Islet of Langerhans (tissue), 1 donor: Measurements from ENCODE around the gene INVS.
"Not testable (repeated sequence)": the region's sequence is repeated elsewhere in the genome, so short reads cannot be mapped to it uniquely, and the experiment has no call there.

ENCODE experiments used
- FAIRE-seq: peaks from one replicate; lab custom pipeline; 2011; peaks lifted over from hg19 to GRCh38; lab: Jason Lieb, UNC

Gene INVS

DNA sequence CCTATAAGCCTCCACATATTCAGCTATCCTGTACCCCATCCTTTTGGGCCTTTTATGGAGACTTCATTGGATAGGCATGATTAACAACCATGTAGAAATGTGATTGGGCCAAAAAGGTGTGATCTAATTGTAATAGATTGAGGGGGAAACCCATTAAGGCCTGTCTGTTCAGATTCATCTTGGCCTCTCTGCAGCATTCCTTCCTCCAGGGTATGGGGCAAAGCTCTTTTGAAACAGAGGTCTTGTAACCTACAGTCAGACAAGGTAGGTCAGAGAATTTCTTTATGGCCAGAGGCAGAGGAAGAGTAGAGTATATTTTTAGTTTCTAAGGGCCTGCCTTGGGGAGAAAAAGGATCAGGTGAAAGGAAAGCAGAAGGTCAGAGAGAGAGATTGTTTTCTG lies 98.5 kb downstream of the INVS start:
- no peak for FAIRE-seq

DNA sequence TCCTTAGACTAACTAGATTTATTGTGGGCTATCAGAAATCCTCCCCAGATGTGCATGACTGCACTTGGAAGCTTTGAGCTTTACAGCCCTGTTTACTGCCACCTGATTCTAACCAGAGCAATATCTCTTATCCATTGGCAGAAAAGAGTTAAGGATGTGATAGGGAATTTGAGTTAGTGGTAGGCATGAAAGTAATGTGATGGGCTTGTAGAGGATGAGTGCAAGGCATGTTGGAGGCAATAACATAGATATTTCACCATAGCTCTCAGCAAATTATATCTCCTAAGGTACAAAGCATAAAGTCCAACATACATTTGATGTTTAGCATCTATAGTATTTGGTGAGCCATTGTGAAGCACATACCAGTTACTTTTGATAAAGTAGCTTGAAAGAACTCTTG lies 103.8 kb downstream of the INVS start:
- FAIRE-seq = no peak

DNA sequence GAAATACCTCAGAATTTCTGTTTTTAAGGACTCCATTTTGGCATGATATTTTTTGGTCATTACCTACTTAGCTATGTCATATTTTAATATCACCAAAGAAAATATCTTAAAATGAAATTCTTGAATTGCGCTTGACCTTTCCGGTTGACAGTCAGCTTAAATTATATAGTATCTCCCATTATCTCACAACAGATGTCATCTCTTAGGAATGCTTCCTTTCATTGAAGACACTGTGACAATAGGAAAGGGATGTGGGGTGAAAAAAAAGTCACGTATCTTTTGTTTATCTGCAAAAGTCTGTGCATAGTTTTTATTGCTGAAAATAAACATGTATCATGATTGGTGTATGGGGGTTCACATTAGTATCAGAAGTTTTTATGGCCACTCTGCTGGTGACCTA lies 105.8 kb downstream of the INVS start:
- no peak for FAIRE-seq

DNA sequence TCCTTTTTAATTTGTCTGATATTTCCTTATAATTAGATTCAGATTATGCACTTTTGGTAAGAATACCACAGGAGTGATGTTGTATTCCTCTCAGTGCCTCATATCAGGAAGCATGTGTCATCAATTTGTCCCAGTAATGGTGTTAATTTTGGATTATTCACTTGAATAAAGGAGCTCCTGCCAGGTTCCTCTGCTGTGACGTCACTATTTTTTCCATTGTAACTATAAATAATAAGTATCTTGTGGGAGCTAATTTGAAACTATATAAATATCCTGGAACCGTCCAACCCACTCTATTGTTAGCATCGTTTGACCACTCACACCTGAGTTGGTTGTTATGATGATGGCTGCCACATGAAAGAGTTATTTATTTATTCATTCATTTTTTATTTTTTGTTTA lies 107.9 kb downstream of the INVS start:
- peak; percentile 94 for FAIRE-seq

DNA sequence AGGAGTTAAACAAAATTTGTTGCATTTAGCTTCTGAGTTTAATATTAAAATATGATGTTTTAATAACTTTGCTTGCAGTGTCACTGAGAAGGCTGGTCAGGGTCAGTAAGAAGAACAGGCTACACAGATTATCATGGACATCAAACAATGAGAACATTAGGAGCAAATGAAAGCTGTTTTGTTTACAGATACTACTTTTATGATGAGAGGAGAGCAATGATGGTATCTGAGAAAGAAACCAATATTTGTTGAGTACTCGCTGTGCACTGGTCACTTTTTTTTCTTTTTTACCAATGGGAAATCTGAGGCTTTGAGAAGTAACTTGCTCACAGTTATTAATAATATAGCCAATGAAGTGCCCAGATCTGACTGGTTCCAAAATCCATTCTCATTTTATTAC lies 109.6 kb downstream of the INVS start:
- FAIRE-seq = no peak

DNA sequence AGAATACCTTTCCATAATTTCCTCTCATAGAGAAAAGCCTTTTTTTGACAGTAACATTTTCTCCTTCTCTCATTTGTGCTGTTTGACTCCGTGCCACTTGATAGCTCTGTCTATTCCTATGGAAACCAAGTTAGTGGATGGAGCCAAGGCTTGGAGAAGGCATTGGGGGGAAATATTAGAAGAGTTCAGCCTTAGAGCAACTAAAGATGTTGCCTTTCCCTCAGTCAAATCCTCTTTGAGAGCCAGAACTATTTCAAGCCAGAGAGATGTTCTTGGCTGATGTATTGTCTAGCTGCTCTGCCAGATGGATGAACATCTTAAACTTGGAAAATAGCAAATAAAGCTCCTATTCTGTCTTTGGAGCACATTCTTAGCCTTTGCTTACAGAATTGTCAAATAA lies 112.4 kb downstream of the INVS start:
- FAIRE-seq = no peak

DNA sequence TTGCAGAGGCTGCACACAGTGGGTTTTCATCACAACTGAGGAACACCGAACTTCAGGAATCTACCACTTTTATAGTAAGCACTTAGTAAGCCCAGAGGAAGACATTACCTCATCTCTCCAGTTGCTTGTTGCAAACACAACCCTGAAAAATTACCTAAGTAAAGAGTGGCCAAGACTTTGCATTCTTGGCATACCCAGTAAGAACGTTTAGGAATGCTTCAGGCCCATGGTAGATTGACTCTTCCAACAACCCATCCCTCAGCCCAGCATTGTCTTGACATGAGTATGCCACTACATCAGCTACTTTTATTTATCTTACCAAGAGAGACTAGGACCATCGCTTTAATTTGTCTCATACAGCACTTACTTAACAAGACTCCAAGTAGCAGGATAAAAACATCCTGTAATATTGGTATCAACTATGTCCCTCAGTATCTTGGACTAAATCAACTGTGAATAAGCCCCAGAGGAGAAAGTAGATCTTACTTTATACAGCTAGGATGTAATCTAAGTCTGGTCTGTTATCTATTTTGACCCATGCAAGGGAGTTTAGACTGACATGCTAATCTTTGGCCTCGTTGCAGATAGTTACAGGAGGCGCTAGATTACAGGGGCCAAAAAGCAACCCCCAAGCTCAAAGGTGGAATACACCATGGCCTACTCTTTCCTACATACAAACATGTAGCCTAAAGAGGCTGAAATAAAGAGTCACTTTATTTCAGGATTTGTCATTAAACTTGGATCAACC lies 114.9 kb downstream of the INVS start:
- no peak for FAIRE-seq

DNA sequence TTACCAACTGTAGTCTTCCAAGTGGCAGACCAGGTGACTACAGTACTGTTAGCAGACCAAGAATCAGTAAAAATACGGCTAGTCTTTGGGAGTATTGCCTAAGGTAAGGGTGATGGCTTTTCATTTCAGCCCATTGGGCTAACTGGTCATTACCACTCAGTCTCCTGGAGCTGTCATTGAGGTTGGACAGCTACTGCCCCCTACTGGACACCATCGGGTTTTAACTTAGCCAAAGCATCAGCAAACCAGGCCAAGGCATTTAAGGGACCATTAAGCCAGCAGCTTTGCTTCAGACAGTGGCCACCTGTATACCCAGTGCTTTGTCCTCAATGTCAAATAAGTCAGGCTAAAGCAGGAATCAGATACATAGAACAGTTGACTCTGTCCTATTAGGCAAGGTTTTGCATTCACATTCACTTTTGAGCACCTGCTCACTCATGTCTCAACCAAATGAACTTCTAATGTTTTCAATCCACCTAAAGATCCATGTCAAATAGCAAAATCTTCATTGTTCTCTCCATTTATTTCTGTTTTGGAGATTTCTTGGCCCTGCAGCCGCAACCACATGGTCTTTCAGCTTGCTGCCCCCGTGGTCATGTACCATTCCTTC lies 117.2 kb downstream of the INVS start:
- FAIRE-seq = no peak

DNA sequence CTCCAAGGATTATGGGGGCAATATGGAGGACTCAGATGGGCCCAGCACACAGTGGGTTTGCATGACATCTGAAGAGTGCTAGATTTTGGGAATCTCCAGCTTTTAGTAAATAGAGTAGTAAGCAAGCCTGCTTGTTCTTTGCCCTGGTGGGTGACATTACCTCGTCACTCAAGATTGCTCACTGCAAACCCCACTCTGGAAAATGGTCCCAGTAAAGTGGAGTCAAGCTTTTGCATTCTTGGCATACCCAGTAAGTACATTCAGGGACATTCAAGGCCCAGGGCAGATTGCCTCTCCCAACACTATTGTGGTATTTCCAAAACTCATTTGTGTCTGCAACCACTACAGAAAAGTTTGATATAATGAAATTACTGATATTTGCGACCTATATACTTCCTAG lies 118.5 kb downstream of the INVS start:
- FAIRE-seq = no peak

DNA sequence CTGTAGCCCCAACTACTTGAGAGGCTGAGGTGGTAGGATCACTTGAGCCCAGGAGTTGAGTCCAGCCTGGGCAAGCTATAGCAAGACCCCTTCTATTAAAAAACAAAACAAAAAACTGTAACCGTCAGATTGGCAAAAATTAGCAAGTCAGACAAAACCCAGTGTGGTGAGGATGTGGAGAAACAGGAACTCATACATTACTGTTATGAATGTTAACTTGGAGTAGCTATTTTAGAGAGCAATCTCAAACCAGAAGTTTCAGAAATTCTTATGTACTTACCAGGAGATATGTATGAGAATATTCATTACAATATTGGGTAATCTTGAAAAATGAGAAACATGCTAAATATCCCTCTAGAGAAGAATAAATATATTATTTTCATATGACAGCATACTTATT lies 120.3 kb downstream of the INVS start:
- no peak for FAIRE-seq

DNA sequence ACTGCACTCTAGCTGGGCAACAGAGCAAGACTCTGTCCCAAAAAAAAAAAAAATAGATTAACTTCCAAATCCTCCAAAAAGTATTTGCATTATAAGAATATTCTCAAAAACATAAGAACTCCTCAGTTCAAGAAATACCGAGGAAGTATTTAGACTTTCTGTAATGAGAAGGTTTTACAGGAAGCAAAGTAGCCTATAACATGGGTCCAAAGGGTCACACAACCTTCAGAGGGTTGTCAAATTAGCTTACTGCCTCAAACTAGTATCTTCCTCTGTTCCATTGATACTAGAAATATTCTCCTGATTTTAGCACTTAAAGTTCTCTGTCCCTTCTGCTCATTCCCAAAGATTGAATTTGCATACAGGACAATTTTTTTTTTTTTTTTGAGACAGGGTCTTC lies 121.9 kb downstream of the INVS start:
- no peak for FAIRE-seq

DNA sequence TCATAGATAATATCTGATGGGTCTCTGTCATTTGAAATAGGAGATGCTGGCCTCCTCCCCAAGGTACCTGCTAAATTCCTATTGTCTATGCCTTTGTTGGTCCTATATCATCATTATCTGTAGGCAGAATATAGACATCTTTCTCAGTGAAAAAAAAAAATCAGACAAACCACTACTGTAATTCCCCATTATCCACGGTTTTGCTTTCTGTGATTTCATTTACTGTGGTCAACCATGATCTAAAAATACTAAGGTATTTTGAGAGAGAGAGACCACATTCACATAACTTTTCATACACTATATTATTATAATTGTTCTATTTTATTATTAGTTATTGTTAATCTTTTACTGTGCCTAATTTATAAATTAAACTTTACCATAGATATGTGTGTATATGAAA lies 122.5 kb downstream of the INVS start:
- no peak for FAIRE-seq

DNA sequence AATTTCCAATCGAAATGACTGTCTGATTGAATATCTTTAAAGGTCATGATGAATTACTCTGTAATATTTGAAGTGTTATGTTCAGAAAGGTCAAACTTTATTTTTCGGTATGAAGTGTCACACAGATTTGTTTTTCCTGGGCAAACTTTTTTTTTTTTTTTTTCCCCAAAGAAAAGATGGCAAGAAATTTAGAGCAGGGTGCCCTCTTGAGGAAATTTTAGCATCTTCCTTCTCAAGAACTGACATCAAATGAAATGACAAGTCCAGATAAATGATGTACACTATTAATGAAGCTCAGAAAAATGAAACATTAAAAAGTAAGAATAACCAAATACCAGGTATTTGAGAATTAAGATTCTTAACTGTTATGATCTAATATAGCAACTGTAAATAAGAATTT lies 123.6 kb downstream of the INVS start:
- peak; percentile 86 for FAIRE-seq

DNA sequence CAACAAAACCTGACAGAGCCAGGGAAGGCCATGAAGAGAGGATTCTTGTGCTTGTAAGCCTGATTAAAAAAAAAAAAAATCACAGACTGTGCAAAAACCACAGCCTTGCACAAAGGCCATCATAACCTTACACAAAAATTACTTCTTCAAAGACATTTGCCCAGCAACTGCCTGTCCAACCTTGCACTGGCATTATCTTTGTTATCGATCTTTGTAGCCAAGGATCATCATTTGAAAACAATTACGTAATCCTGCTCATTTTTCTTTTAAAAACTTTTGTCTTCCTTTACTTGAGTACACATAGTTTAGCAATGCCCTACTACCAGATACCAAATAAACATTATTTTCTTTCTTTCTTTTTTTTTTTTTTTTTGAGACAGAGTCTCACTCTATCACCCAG lies 128.6 kb downstream of the INVS start:
- no peak for FAIRE-seq

DNA sequence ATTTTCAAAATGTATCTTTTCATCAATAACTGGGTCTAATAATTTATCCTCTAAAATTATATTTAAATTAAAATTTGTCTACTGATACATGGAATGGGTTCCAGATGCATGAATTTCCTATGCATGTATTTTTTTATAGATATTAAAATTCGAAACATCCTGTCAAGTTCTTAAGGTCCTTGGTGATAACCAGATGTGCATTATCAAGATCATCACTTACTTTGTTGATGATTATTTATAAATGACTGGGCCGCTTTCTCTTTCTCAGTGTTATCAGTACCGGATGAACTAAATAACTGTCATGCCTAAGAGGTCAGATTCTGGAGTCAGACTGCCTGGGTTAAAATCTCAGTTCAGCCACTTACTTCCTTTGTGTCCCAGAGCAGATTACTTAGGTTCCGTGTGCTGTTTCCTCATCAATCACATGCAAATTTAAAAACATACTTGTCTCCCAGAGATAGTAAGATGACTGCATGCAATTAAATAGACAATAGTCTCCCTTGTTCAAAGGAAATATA lies 129.4 kb downstream of the INVS start:
- no peak for FAIRE-seq

DNA sequence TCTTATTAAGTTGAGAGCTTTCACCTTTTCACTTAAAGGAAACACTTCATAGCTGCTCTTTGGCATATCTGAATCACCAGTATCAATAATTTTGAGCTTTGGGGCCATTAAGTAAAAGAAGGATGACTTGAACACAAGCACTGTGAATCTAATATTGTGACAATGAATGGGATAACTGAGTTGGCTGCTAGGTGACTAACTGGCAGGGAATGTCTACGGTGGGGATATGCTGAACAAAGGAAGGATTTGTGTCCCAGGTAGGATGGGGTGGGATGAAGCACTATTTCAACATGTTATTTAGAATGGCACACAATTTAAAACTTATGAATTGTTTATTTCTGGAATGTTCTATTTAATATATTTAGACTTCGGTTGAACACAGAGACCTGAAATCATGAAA lies 130.1 kb downstream of the INVS start:
- no peak for FAIRE-seq

DNA sequence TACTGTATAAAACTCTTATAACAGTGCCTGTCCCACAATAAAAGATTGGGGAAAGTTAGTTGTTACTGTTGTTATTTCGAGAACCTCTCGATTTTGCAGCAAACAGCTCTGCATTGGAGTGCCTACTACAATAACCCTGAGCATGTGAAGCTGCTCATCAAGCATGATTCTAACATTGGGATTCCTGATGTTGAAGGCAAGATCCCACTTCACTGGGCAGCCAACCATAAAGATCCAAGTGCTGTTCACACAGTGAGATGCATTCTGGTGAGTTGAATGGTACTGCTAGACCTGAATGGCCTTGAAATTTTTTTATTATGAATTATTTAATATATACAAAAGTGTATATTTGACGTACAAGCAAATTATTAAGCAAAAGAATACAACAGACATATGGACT lies 130.5 kb downstream of the INVS start:
- FAIRE-seq = no peak

DNA sequence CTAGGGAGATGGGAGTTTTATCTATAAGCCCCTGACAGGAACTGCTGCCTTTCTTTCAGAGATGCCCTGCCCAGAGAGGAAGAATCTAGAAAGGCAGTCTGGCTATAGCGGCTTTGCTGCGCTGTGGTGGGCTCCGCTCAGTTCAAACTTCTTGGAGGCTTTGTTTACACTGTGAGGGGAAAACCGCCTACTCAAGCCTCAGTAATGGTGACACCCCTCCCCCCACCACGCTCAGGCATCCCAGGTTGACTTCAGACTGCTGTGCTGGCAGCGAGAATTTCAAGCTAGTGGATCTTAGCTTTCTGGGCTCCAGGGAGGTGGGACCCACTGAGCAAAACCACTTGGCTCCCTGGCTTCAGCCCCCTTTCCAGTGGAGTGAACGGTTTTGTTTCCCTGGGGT lies 137.9 kb downstream of the INVS start:
- not testable (repeated sequence) for FAIRE-seq

DNA sequence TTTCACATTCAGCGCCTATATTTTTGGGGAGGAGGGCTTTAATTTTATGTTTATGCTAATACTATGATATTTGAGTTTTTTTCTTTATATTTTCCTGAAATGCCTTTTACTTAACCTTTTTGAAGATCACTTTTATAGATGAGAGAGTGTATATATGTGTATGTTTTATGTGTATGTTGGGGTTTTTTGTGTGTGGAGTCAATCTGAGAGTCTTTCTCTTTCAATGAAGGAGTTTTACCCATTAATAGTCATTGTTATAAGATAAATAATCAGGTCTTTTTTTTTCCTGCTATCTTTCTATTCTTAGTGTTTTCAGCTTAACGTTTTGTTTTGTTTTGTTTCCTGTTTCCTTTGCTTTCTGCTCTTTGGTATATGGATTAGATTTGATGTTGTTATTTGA lies 141.5 kb downstream of the INVS start:
- no peak for FAIRE-seq

DNA sequence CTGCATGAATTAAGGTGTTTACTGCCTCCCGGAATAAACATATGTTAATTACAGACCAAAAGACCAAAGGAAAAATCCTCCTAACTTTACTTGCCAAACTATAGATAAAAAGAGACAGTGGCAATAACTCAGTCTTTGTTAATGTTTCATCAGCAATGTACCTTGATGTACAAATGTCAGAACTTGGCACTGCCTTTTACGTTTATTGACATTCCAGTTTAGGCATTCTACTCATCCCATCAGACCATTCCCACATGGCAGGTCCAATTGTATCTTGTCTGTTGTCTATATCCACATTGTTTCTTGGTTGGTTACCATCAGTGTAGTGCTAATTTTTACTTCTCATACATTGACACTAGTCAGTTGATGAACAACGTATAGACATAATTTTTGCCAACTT lies 168.2 kb downstream of the INVS start:
- FAIRE-seq = no peak

DNA sequence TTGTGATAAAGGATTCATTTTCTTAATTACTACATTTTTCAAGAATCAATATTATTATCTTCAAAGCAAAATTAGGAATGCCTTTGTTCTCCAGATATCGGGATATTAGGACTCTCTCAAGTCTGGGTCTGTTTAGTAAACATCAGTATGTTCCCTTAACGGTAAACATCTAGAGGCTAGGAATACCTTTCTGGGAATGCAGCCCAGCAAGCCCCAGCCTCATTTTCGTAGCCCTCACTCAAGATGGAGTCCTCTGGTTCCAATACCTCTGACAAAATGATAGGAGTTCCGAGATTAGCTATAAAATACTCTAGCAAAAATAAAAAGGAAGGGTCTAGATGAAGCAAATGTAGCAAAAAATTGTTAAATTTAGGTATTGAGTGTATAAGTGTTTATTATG lies 169.2 kb downstream of the INVS start:
- no peak for FAIRE-seq

DNA sequence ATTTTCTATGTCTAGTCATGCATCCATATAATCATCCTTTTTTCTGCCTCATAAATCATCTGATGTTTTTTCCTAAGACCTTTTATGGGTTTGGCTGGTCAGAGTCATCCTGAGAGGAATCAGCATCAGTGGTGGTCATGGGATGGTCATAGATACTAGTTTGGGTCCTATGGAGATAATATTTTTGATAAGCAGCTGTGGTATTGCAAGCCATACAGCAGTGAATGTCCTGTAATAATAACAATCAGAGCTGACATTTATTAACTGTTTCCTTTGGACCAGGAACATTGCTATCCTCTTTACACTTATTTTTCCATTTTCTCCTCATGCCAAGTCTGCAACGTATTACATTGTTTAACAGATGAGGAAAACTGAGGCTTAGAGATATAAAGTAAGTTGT lies 170.6 kb downstream of the INVS start:
- no peak for FAIRE-seq

DNA sequence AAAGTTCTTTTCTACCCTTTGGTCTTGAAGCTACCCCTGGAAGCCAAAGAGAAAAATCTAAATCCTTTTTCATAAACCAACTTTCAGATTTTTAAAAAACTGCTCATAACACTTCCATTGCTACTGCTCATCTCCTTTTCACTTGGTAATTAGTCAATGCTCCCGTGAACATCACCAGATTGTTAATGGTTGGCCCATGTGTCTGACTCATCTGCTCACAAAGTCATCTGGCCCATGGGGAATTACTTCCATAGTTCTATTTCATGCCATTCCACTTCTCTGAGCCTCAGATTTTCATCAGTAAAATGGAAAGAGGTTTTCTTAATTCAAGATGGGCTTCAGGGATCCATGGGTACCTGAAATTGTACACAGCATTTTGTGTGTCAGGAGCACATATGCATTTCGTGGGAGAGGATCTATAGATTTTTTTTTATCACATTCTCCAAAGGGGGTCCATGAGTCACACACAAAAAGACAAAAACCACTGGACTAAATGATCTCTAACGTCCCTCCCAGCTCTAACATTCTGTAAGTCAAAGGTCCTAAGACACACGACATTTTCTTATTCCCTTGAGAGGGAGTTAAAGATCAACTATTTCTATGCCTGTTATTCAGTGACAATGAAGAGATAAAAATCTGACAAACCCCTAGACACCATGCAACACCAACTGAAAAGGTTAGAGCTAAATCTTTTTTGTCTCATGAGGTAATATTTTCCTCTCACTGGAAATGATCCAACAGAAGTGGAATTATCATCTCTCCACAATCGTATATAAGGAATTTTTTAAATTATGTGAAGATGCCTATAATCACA lies 178.3 kb downstream of the INVS start:
- FAIRE-seq = no peak
